Upper lobe of left lung (tissue), 4 donors: ENCODE measurements around the gene RNASE3.

Experiments used
- CTCF ChIP-seq, 6 experiments: fragments of 450-650 bp in 4 of 6; fragments of 200-600 bp in 2 of 6; sonication (generic) in 2 of 6; IDR thresholded peaks; one replicate each; pipeline ENCODE4 v1.5.1; 2016 to 2019; ENCODE audit warnings: antibody characterized with exemption in 6 of 6
- POLR2A ChIP-seq, 4 donors: fragments of 450-650 bp; IDR thresholded peaks; one replicate each; pipeline ENCODE4 v1.5.1; 2016 to 2017; ENCODE audit warnings: antibody characterized with exemption in 4 of 4, mild to moderate bottlenecking in 2 of 4

- TF ChIP-seq CTCF (IDR thresholded peaks at IDR 0.05) (no peak), POLR2A (IDR thresholded peaks at IDR 0.05) (no peak)
Measured at GRCh38 chr14:20866194-20866593, 25.0 kb upstream of the RNASE3 start.
